ENCODE results near the gene KCNQ5.

The KCNQ5 gene

GRCh38 chr6:72916298-72916697 lies 294.4 kb downstream of the KCNQ5 start:
- no peak for DNase-seq (ENCODE audit: low read depth)
- TF ChIP-seq CTCF (IDR thresholded peaks at IDR 0.05; ENCODE audit: control insufficient read depth, extremely low read depth, insufficient read depth), result no peak
- H3K4me3 ChIP-seq (ENCODE audit: low read depth, low read length), result no peak overlapping the region

GRCh38 chr6:72916906-72917305 lies 295.0 kb downstream of the KCNQ5 start:
- no peak overlapping the region for H3K4me3 ChIP-seq (ENCODE audit: low read depth, low read length)
- no peak for TF ChIP-seq CTCF (IDR thresholded peaks at IDR 0.05; ENCODE audit: control insufficient read depth, extremely low read depth, insufficient read depth)
- no peak for DNase-seq (ENCODE audit: low read depth)

- TF ChIP-seq CTCF (IDR thresholded peaks at IDR 0.05; ENCODE audit: control insufficient read depth, extremely low read depth, insufficient read depth), result no peak
- no peak for DNase-seq (ENCODE audit: low read depth)
- no peak overlapping the region for H3K4me3 ChIP-seq (ENCODE audit: low read depth, low read length)
Observed at GRCh38 chr6:72922401-72922800, 300.5 kb downstream of the KCNQ5 start.

- no peak for DNase-seq (ENCODE audit: low read depth)
- TF ChIP-seq CTCF (IDR thresholded peaks at IDR 0.05; ENCODE audit: control insufficient read depth, extremely low read depth, insufficient read depth), result no peak
- no peak overlapping the region for H3K4me3 ChIP-seq (ENCODE audit: low read depth, low read length)
Observed at GRCh38 chr6:72925136-72925535, 303.3 kb downstream of the KCNQ5 start.

- no peak overlapping the region for H3K4me3 ChIP-seq (ENCODE audit: low read depth, low read length)
- DNase-seq (ENCODE audit: low read depth), result no peak
- no peak for TF ChIP-seq CTCF (IDR thresholded peaks at IDR 0.05; ENCODE audit: control insufficient read depth, extremely low read depth, insufficient read depth)
Observed at GRCh38 chr6:72930556-72931132, 308.8 kb downstream of the KCNQ5 start.

- TF ChIP-seq CTCF (IDR thresholded peaks at IDR 0.05; ENCODE audit: control insufficient read depth, extremely low read depth, insufficient read depth), result no peak
- no peak for DNase-seq (ENCODE audit: low read depth)
- no peak overlapping the region for H3K4me3 ChIP-seq (ENCODE audit: low read depth, low read length)
Observed at GRCh38 chr6:72931325-72931887, 309.5 kb downstream of the KCNQ5 start.

GRCh38 chr6:72933233-72933632 lies 311.4 kb downstream of the KCNQ5 start:
- DNase-seq (ENCODE audit: low read depth), result no peak
- no peak overlapping the region for H3K4me3 ChIP-seq (ENCODE audit: low read depth, low read length)
- TF ChIP-seq CTCF (IDR thresholded peaks at IDR 0.05; ENCODE audit: control insufficient read depth, extremely low read depth, insufficient read depth), result no peak
